ENCODE data around the gene VWA3A. TPM values are rescaled to one million over a fixed set of nuclear protein-coding genes. Genes with fewer than 3 reads are reported as not detected.
"Not testable (repeated sequence)": the region's sequence is repeated elsewhere in the genome, so short reads cannot be mapped to it uniquely, and the experiment has no call there.

The VWA3A gene
- polyA plus RNA-seq (2011; rRNA removed) (0.02 and 0.15 TPM in 2 replicates), polyA minus RNA-seq (2011; rRNA and poly(A)+ RNA removed) (not detected in 2 replicates)

- Histone ChIP-seq H3K36me3 (ENCODE audit: control insufficient read depth, insufficient read depth, low read length) (no peaks in the 10 kb centered on the region), H3K4me3 (ENCODE audit: low read depth, low read length) (no peak within 1 kb of the TSS), H3K27me3 (ENCODE audit: control insufficient read depth, insufficient read depth, low read length) (no peaks in the 10 kb centered on the region)
- TF ChIP-seq CTCF (IDR thresholded peaks at IDR 0.05; ENCODE audit: insufficient read depth, low read depth, low read length) = no peak
- CTCF ChIA-PET = interaction anchor here (0.8 to 6.1 kb wide), 9 partner anchors 8 to 102 kb away, joined by 3 to 40 read pairs (median 3); partner anchors contain the start of gene MOSMO
- DNase-seq (ENCODE audit: low read depth) = peak; percentile 31
- POLR2A ChIA-PET = no interaction called here
These were observed at the start of gene VWA3A for GRCh38 chr16:22092143-22092933. VWA3A (plus strand) TSS chr16:22092541; CDS start chr16:22092638, 97 bp downstream.

GRCh38 chr16:22043882-22044281 is 48.5 kb upstream of the VWA3A start:
- DNase-seq (ENCODE audit: low read depth); H3K27me3 ChIP-seq (ENCODE audit: control insufficient read depth, insufficient read depth, low read length); H3K4me3 ChIP-seq (ENCODE audit: low read depth, low read length); POLR2A ChIA-PET; CTCF ChIA-PET; H3K36me3 ChIP-seq (ENCODE audit: control insufficient read depth, insufficient read depth, low read length): not testable (repeated sequence)

- H3K36me3 ChIP-seq (ENCODE audit: control insufficient read depth, insufficient read depth, low read length); DNase-seq (ENCODE audit: low read depth); H3K27me3 ChIP-seq (ENCODE audit: control insufficient read depth, insufficient read depth, low read length); CTCF ChIA-PET; POLR2A ChIA-PET; H3K4me3 ChIP-seq (ENCODE audit: low read depth, low read length): not testable (repeated sequence)
These were observed 46.5 kb upstream of the VWA3A start for GRCh38 chr16:22045888-22046287.

- DNase-seq (ENCODE audit: low read depth) = no peak
- Histone ChIP-seq H3K36me3 (ENCODE audit: control insufficient read depth, insufficient read depth, low read length) (no peaks in the 10 kb centered on the region), H3K4me3 (ENCODE audit: low read depth, low read length) (no peak overlapping the region), H3K27me3 (ENCODE audit: control insufficient read depth, insufficient read depth, low read length) (no peaks in the 10 kb centered on the region)
- ChIA-PET CTCF (interaction anchor here (0.7 to 2.2 kb wide), 3 partner anchors 27 to 1054 kb away, joined by 3 to 9 read pairs (median 6); no protein-coding TSS in a partner anchor), POLR2A (no interaction called here)
- no peak for TF ChIP-seq CTCF (IDR thresholded peaks at IDR 0.05; ENCODE audit: insufficient read depth, low read depth, low read length)
These were observed 41.4 kb upstream of the VWA3A start for GRCh38 chr16:22050963-22051362.

- ChIA-PET POLR2A (no interaction called here), CTCF (no interaction called here)
- H3K36me3 ChIP-seq (ENCODE audit: control insufficient read depth, insufficient read depth, low read length) = no peaks in the 10 kb centered on the region
- H3K4me3 ChIP-seq (ENCODE audit: low read depth, low read length) = no peak overlapping the region
- no peak for TF ChIP-seq CTCF (IDR thresholded peaks at IDR 0.05; ENCODE audit: insufficient read depth, low read depth, low read length)
- no peaks in the 10 kb centered on the region for H3K27me3 ChIP-seq (ENCODE audit: control insufficient read depth, insufficient read depth, low read length)
- no peak for DNase-seq (ENCODE audit: low read depth)
These were observed 39.4 kb upstream of the VWA3A start for GRCh38 chr16:22052980-22053379.

GRCh38 chr16:22053921-22054341 is 38.4 kb upstream of the VWA3A start:
- H3K4me3 ChIP-seq (ENCODE audit: low read depth, low read length) = no peak overlapping the region
- H3K27me3 ChIP-seq (ENCODE audit: control insufficient read depth, insufficient read depth, low read length) = no peaks in the 10 kb centered on the region
- ChIA-PET POLR2A (no interaction called here), CTCF (no interaction called here)
- no peaks in the 10 kb centered on the region for H3K36me3 ChIP-seq (ENCODE audit: control insufficient read depth, insufficient read depth, low read length)
- no peak for DNase-seq (ENCODE audit: low read depth)
- TF ChIP-seq CTCF (IDR thresholded peaks at IDR 0.05; ENCODE audit: insufficient read depth, low read depth, low read length) = no peak

All from BJ (cell line).